Measurements from ENCODE around the gene SLC35B4. TPM values are rescaled to one million over a fixed set of nuclear protein-coding genes. Genes with fewer than 3 reads are reported as not detected.

SLC35B4 gene
- total RNA-seq, 1 donor from 2014 or later: 23.0 TPM

DNA sequence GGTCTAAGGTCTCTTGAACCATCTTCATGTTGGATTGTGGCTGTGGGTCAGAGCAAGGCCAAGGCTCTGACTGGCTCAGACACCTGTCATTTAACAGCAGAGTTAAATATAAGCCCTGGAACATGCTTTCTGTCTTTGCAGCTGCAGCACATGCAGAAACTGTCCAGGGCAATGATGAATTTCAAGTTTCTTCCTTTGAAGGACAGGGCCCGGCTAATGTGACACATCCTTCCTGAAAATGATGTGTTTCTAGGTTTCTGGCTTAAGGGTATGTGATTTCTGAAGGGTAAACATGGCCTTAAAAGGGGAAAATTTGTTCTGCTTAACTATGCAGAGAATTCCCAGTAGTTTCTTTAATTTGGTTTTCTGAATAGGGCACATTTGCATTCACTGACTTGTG lies 34.0 kb upstream of the SLC35B4 start:
- Mint-ChIP-seq H3K27me3 (no peaks in the 10 kb centered on the region), H3K9me3 (peaks cover 4% of the 10 kb centered on the region), H3K4me3 (no peak overlapping the region), H3K36me3 (ENCODE audit: low read depth) (no peaks in the 10 kb centered on the region), H3K4me1 (peaks cover 4% of the 10 kb centered on the region), H3K27ac (no peak overlapping the region)
- DNase-seq: no peak
- intact Hi-C loops (cut with micrococcal nuclease): no loop called here

DNA sequence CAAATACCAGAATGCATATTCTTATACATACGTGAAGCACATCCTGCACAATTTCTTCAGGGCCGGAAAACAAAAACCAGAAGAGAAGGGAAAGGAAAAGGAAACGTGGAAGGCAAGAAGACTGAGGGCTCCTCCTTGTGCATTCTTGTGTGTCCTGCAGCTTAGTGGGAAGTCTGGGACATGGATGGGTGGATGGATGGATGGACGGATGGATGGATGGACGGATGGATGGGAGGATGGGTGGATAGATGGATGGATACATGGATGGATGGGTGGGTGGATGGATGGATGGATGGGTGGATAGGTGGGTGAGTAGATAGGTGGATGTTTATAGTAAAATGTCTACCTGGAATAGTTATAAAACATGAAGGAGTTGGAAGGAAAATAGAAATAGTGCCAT lies 30.8 kb upstream of the SLC35B4 start:
- Mint-ChIP-seq H3K9me3 (peaks cover 4% of the 10 kb centered on the region), H3K36me3 (ENCODE audit: low read depth) (no peaks in the 10 kb centered on the region), H3K27me3 (peaks cover 6% of the 10 kb centered on the region), H3K27ac (no peak overlapping the region), H3K4me1 (peaks cover 4% of the 10 kb centered on the region), H3K4me3 (no peak overlapping the region)
- DNase-seq: no peak
- intact Hi-C loops (cut with micrococcal nuclease): no loop called here

DNA sequence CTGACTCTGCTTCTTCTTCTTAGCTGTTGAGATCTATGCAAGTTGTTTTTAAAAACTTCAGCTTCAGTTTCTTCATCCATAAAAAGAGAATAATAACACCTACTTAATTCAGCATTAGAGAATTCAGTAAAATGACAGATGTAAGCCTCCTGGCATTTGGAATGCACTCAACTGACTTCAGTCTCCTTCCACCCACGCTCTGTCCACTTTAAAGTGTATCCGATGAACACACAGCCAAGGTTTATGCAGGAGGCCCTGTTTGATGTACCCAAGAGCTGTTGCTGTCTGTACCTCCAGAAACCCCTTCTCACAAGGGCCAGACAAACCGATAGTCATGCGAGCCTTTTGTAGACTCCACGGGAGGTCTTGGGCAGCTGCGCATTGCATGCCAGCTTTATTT lies 27.1 kb upstream of the SLC35B4 start:
- Mint-ChIP-seq H3K9me3 (no peaks in the 10 kb centered on the region), H3K4me1 (peaks cover 4% of the 10 kb centered on the region), H3K36me3 (ENCODE audit: low read depth) (no peaks in the 10 kb centered on the region), H3K27me3 (peaks cover 6% of the 10 kb centered on the region), H3K4me3 (no peak overlapping the region), H3K27ac (no peak overlapping the region)
- intact Hi-C loops (cut with micrococcal nuclease): no loop called here
- no peak for DNase-seq

DNA sequence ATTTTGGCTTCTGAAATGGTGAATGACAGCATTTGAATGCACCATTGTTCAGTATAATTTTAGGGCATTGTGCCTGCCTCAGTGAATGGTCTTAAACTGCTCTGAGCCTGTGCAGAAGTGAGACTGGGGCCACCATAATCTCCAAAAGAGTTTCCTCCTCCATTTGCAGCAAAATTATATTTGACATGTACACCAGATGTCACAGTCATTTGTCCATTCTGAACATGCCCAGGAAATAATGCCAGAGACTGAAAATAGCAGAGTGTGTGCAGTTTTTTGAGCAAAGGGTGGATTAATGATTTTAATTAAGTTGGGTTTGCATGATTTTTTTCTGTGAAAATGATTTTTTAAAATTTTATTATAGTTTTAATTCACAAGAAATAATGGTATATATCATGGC lies 26.4 kb upstream of the SLC35B4 start:
- Mint-ChIP-seq H3K4me3 (no peak overlapping the region), H3K4me1 (peaks cover 4% of the 10 kb centered on the region), H3K27me3 (peaks cover 6% of the 10 kb centered on the region), H3K36me3 (ENCODE audit: low read depth) (no peaks in the 10 kb centered on the region), H3K9me3 (no peaks in the 10 kb centered on the region), H3K27ac (no peak overlapping the region)
- intact Hi-C loops (cut with micrococcal nuclease): no loop called here
- DNase-seq: no peak

DNA sequence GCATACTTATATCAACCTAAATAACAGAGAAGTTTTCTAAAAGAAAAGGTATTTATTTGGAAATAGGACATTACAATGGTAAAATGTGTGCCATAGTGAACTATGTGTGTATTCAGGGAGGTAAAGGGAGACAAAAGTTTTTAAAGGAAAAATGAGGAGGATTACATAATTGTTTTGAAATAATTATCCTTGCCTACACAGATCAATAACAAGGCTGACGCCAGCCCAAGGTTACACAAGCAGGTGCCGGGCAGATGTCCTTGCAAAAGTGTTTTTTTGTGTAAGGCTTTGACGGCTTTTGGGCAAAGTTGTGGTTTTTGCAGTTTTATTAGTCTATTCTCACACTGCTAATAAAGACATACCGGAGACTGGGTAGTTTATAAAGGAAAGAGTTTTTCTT lies 22.7 kb upstream of the SLC35B4 start:
- intact Hi-C loops (cut with micrococcal nuclease): no loop called here
- peaks cover 4% of the 10 kb centered on the region for H3K9me3 Mint-ChIP-seq
- H3K4me3 Mint-ChIP-seq: no peak overlapping the region
- no peaks in the 10 kb centered on the region for H3K4me1 Mint-ChIP-seq
- H3K27me3 Mint-ChIP-seq: peaks cover 3% of the 10 kb centered on the region
- no peak overlapping the region for H3K27ac Mint-ChIP-seq
- DNase-seq: no peak
- no peaks in the 10 kb centered on the region for H3K36me3 Mint-ChIP-seq (ENCODE audit: low read depth)

DNA sequence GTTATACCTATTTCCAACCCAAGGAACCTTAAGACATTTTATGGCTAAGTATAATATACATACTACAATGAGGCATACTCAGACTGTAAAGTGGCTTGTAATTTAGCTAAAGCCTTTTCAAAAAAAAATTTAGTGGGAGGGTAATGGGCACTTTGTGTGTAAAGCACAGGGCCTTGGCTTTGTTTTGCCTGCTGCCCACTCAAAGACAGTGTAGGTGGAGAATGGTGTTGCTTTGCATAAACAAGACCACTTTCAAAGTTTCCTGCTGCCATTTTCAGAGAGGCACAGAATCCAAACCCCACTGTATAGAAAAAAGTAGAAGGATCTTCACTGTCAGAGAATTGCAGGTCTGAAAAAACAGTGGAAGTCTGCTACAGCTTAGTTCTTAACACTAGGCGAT lies 21.2 kb upstream of the SLC35B4 start:
- intact Hi-C loops (cut with micrococcal nuclease): no loop called here
- no peaks in the 10 kb centered on the region for H3K36me3 Mint-ChIP-seq (ENCODE audit: low read depth)
- H3K4me3 Mint-ChIP-seq: no peak overlapping the region
- DNase-seq: no peak
- H3K4me1 Mint-ChIP-seq: no peaks in the 10 kb centered on the region
- peaks cover 3% of the 10 kb centered on the region for H3K27me3 Mint-ChIP-seq
- peaks cover 4% of the 10 kb centered on the region for H3K9me3 Mint-ChIP-seq
- no peak overlapping the region for H3K27ac Mint-ChIP-seq

DNA sequence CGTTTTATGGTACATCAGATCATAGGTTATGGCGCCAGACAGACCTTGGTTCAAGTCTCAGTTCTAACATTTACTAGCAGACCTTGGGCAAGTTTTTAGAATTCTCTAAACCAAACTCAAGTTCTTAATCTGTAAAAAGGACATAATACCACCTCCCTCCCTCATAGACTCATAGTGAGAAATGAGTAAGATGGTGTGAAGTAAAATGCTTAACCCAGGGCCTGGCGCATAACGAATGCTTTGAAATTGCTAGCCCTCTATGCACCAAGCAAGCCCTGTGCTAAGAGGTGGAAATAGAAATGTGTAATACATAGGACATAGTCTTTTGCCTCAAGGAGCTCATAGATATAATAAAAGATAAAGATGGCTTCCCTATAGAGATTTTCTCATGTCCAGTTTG lies 17.7 kb upstream of the SLC35B4 start:
- Mint-ChIP-seq H3K9me3 (peaks cover 4% of the 10 kb centered on the region), H3K4me1 (no peaks in the 10 kb centered on the region), H3K4me3 (no peak overlapping the region), H3K27me3 (peaks cover 3% of the 10 kb centered on the region), H3K27ac (no peak overlapping the region), H3K36me3 (ENCODE audit: low read depth) (no peaks in the 10 kb centered on the region)
- DNase-seq: no peak
- intact Hi-C loops (cut with micrococcal nuclease): no loop called here

DNA sequence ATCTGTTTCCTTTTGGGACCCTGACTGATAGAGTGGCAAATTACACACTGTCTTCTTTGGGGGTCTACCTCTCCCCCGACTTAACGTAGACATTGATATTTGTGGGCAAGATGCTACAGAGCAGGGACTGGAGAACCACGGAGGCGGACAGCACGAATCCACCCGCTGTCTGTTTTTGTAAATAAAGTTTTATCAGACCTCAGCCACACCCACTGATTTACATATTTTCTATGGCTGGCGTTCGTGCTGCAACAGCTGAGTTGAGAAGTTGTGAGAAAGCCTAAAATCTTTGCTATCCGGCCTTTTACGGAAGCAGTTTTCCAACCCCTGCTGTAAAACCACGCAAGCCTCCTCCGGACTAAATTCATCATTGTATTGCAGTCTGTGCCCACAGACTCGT lies 17.2 kb upstream of the SLC35B4 start:
- no peak for DNase-seq
- H3K27ac Mint-ChIP-seq: no peak overlapping the region
- H3K4me1 Mint-ChIP-seq: no peaks in the 10 kb centered on the region
- peaks cover 3% of the 10 kb centered on the region for H3K27me3 Mint-ChIP-seq
- no peaks in the 10 kb centered on the region for H3K36me3 Mint-ChIP-seq (ENCODE audit: low read depth)
- intact Hi-C loops (cut with micrococcal nuclease): no loop called here
- peaks cover 4% of the 10 kb centered on the region for H3K9me3 Mint-ChIP-seq
- no peak overlapping the region for H3K4me3 Mint-ChIP-seq

DNA sequence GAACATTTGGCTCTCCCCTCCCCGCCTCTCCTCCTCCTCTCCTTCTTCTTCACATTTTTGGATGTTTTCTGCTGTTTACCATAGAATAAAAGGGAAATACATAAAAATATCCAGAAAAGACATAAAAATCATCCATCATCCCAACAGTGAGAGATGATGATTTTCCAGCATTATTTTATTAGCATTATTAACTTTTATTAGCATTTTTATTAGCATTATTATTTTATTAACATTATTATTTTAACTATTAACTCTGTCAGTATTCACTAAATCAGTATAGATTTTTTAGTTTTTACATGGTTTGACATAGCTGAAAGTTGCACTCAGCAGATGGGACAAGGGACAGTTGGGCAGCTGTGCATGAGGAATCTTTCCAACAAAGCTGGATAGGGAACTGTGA lies 16.2 kb upstream of the SLC35B4 start:
- Mint-ChIP-seq H3K4me1 (no peaks in the 10 kb centered on the region), H3K27me3 (peaks cover 3% of the 10 kb centered on the region), H3K27ac (no peak overlapping the region), H3K9me3 (peaks cover 4% of the 10 kb centered on the region), H3K36me3 (ENCODE audit: low read depth) (no peaks in the 10 kb centered on the region), H3K4me3 (no peak overlapping the region)
- no peak for DNase-seq
- intact Hi-C loops (cut with micrococcal nuclease): no loop called here

DNA sequence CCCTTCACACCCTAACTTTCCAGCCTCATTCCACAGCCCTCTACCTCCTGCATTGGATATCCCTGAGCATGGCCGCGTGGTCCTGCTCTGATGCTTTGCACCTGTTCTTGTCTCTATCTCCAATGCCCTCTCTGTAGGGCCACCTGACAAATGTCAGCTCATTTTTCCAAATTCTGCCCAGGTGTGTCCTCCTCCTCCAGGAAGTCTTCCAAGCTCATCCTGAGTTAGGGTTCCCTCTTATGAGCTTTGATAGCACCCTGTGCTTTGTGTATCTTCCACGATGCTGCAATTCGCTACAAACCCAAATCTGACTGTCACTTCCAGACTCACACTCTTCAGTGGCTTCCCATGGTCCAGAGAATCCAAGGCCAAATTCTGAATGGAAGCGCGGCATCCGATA lies 14.7 kb upstream of the SLC35B4 start:
- Mint-ChIP-seq H3K4me3 (no peak overlapping the region), H3K36me3 (ENCODE audit: low read depth) (no peaks in the 10 kb centered on the region), H3K27ac (no peak overlapping the region), H3K27me3 (peaks cover 6% of the 10 kb centered on the region), H3K4me1 (no peaks in the 10 kb centered on the region), H3K9me3 (peaks cover 4% of the 10 kb centered on the region)
- intact Hi-C loops (cut with micrococcal nuclease): no loop called here
- DNase-seq: no peak

DNA sequence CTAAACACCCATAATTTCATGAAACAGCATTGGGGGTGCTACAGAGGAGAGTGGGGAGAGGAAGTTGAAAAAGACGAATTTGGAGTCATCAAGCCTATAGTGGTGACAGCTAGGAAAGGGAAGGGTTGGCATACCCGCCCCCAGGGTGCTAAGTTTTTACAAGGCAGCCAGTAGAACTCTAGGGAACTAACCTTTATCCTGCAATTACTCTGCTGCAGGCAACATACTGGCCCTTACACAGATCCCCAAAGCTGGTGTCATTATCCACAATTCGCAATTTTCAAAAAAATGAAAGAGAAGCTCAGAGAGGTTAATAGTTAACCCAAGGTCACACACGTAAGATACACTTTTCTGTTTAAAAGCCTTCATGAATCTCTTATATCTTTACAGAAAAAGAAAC lies 14.2 kb upstream of the SLC35B4 start:
- Mint-ChIP-seq H3K27me3 (peaks cover 6% of the 10 kb centered on the region), H3K4me3 (no peak overlapping the region), H3K27ac (no peak overlapping the region), H3K4me1 (no peaks in the 10 kb centered on the region), H3K9me3 (peaks cover 4% of the 10 kb centered on the region), H3K36me3 (ENCODE audit: low read depth) (no peaks in the 10 kb centered on the region)
- intact Hi-C loops (cut with micrococcal nuclease): no loop called here
- DNase-seq: no peak

DNA sequence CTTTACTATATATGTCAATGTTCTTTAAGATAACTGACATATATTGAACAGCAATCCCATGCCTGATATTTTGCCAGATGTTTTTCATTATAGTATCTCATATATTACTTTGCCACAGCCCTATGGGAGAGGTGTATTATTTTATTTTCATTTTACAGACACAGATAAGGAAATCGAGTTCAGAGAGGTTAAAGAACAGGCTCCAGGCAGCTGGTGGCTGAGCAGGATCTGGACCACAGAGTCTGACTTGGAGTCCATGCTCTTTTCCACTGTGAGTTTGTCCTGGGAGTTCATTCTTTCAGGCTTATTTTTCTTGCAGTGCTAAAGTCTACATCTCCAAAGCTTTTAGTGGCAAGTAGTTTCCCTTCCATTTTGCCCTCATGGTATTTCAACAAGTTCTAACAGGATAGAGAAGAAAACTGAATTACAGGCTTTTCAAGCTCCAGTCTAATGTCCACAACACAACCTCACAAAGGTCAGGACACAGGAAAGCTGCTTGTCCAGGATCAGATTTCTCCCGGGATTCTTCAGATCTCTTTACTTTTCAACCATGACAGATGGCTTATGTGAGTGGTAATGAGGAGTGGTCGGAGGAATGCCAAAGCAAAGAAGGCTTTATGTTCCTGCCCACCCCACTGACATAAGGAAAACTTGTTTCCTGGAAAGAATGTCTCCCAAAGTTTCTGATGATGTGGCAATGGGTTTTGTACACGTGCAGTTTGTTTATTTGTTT lies 13.1 kb upstream of the SLC35B4 start:
- Mint-ChIP-seq H3K9me3 (peaks cover under 1% of the 10 kb centered on the region), H3K4me1 (no peaks in the 10 kb centered on the region), H3K36me3 (ENCODE audit: low read depth) (no peaks in the 10 kb centered on the region), H3K4me3 (no peak overlapping the region), H3K27me3 (peaks cover 6% of the 10 kb centered on the region), H3K27ac (no peak overlapping the region)
- intact Hi-C loops (cut with micrococcal nuclease): no loop called here
- no peak for DNase-seq

DNA sequence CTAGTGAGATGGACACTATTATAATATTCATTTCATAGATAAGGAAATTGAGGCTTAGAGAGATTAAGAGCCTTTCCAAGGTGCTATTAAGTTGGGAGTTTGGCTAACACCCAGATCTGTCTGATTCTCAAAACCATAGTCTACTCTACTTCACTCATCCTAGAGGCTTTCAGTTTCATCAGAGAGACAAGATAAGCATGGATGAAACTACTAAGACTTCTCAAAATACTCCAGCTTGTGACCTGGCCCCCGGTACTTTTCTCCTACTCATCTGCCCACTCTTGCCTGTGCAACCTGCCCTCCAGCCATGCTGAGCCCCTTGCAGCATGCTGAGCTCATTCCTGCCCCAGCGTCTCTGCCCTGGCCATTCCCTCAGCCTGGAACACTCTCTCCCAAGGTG lies 12.2 kb upstream of the SLC35B4 start:
- DNase-seq: no peak
- Mint-ChIP-seq H3K36me3 (ENCODE audit: low read depth) (no peaks in the 10 kb centered on the region), H3K27ac (no peak overlapping the region), H3K4me1 (no peaks in the 10 kb centered on the region), H3K27me3 (peaks cover 6% of the 10 kb centered on the region), H3K9me3 (no peaks in the 10 kb centered on the region), H3K4me3 (no peak overlapping the region)
- intact Hi-C loops (cut with micrococcal nuclease): no loop called here

DNA sequence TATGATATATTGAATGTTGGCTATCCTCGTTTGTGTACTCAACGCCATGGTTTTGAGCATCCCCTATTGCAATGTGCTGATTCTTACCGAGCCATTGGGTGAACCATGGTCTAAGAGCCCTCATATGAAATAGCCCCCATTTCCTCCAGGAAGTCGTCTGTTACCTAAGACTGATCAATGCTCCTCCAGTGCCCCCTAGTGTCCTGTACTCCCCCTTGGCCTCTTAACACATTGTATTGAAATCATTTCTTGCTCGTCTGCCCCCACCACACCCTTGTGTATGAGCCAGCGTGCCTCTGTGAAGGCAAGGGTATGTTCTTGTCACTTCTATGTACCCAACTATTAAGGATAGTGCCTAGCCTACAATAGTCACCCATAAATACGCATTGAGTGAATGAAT lies 11.2 kb upstream of the SLC35B4 start:
- Mint-ChIP-seq H3K27ac (no peak overlapping the region), H3K4me1 (no peaks in the 10 kb centered on the region), H3K27me3 (peaks cover 11% of the 10 kb centered on the region), H3K9me3 (no peaks in the 10 kb centered on the region), H3K36me3 (ENCODE audit: low read depth) (no peaks in the 10 kb centered on the region), H3K4me3 (no peak overlapping the region)
- peak; percentile 81 for DNase-seq
- intact Hi-C loops (cut with micrococcal nuclease): no loop called here

DNA sequence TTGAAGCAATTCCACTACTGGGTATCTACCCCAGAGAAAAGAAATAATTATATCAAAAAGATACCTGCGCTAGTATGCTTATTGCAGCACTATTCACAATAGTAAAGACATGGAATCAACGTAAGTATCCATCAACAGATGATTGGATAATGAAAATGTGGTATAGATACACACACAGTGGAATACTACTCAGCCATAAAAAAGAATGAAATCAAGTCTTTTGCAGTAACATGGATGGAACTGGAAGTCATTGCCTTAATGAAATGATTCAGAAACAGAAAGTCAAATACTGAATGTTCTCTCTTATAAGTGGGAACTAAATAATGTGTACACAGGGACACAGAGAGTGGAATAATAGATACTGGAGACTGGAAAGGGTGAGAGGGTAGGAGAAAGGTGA lies 7.4 kb upstream of the SLC35B4 start:
- no peaks in the 10 kb centered on the region for H3K9me3 Mint-ChIP-seq
- no peak overlapping the region for H3K4me3 Mint-ChIP-seq
- intact Hi-C loops (cut with micrococcal nuclease): no loop called here
- DNase-seq: no peak
- no peak overlapping the region for H3K27ac Mint-ChIP-seq
- no peaks in the 10 kb centered on the region for H3K4me1 Mint-ChIP-seq
- H3K27me3 Mint-ChIP-seq: peaks cover 12% of the 10 kb centered on the region
- H3K36me3 Mint-ChIP-seq (ENCODE audit: low read depth): no peaks in the 10 kb centered on the region

Data from activated CD4-positive, alpha-beta T cell treated with anti-CD3 and anti-CD28 coated beads, Interleukin-2, amount 10 ng/mL, durations not matched to agents 24 days and 14 days (primary cell).